Esophagus muscularis mucosa (tissue), 4 donors: Measurements from ENCODE around the gene FLYWCH2. TPM values are rescaled to one million over a fixed set of nuclear protein-coding genes. Genes with fewer than 3 reads are reported as not detected.
"Not testable (repeated sequence)": the region's sequence is repeated elsewhere in the genome, so short reads cannot be mapped to it uniquely, and the experiment has no call there.

Source experiments
- DNase-seq: peaks from one replicate; pipeline ENCODE4 v3.0.0-alpha.2; 2017; ENCODE audit errors: extremely low spot score
- H3K27ac ChIP-seq, 4 donors: fragments of 200-600 bp; sonication (generic); replicated peaks in 1 of 4; 1 replicate in 3 of 4; 2 replicates in 1 of 4; pipeline ENCODE4 v1.5.1; 2016 to 2019; ENCODE audit warnings: mild to moderate bottlenecking in 1 of 4
- H3K27me3 ChIP-seq, 4 donors: fragments of 200-600 bp; sonication (generic); one replicate each; pipeline versions ENCODE4 v1.5.1 to v1.6.0; 2016 to 2019
- H3K36me3 ChIP-seq, 4 donors: fragments of 200-600 bp; sonication (generic); one replicate each; pipeline ENCODE4 v1.5.1; 2016 to 2019
- H3K4me1 ChIP-seq, 4 donors: fragments of 200-600 bp; sonication (generic); one replicate each; pipeline ENCODE4 v1.5.1; 2016 to 2019
- H3K4me3 ChIP-seq, 4 donors: fragments of 200-600 bp; sonication (generic); 1 replicate in 2 of 4; 2 replicates in 2 of 4; pipeline ENCODE4 v1.5.1; 2016 to 2019; ENCODE audit warnings: mild to moderate bottlenecking in 4 of 4, moderate library complexity in 1 of 4
- H3K9me3 ChIP-seq, 4 donors: fragments of 200-600 bp; sonication (generic); 1 replicate in 3 of 4; 2 replicates in 1 of 4; pipeline ENCODE4 v1.5.1; 2016 to 2019
- CTCF ChIP-seq, 3 experiments: fragments of 200-600 bp in 2 of 3; fragments of 450-650 bp in 1 of 3; sonication (generic) in 2 of 3; IDR thresholded peaks; one replicate each; pipeline ENCODE4 v1.5.1; 2017 to 2019; ENCODE audit warnings: antibody characterized with exemption in 3 of 3, mild to moderate bottlenecking in 2 of 3, moderate library complexity in 1 of 3
- EP300 ChIP-seq: sonication (generic); formaldehyde crosslinking; IDR thresholded peaks from one replicate; pipeline ENCODE4 v1.6.1; 2017; ENCODE audit warnings: antibody characterized with exemption
- POLR2A ChIP-seq: fragments of 450-650 bp; IDR thresholded peaks from one replicate; pipeline ENCODE4 v1.6.1; 2017; ENCODE audit warnings: antibody characterized with exemption, moderate library complexity, mild to moderate bottlenecking, low read depth
- POLR2AphosphoS5 ChIP-seq, 2 donors: sonication (generic); formaldehyde crosslinking; IDR thresholded peaks; one replicate each; pipeline ENCODE4 v1.6.1; 2017; ENCODE audit warnings: antibody characterized with exemption in 2 of 2
- WGBS: methylation state at CpG from one replicate; pipeline ENCODE4 v1.1.5; 2018; 5-methylcytosine and 5-hydroxymethylcytosine counted together
- intact Hi-C: fragments of 100-400 bp; cut with DNase I; formaldehyde crosslinking; loops from one replicate; pipeline ENCODE4 v1.15.1; 2023
- total RNA-seq, 4 donors: library from RNA; depleted of rRNA; stranded (reverse); fragments of >200 nt; gene quantifications; one replicate each; pipeline versions ENCODE4 v1.1.0 to v1.2.1, GENCODE V29; 2016

Gene FLYWCH2
- total RNA-seq, 4 donors from 2014 or later = 41.9 to 47.2 (median 43.9) TPM

- intact Hi-C loops = no loop called here
- DNase-seq = peak; percentile 100
- Histone ChIP-seq H3K4me1 (peaks cover 16 to 33% (median 26%) of the 10 kb centered on the region in 4 donors), H3K27ac (peak overlapping the region; percentile 90 to 98 (median 96)), H3K4me3 (peak overlapping the region; percentile 74 to 90 (median 80)), H3K27me3 (no peaks in the 10 kb centered on the region), H3K36me3 (peaks cover 0 to 8% (median 3%) of the 10 kb centered on the region in 4 donors), H3K9me3 (no peaks in the 10 kb centered on the region)
- 2% methylated on average over 30 of the region's 51 CpGs for WGBS
- TF ChIP-seq CTCF (IDR thresholded peaks at IDR 0.05) (peak in 1 of 3 experiments; percentile 17), POLR2A (peak; percentile 90), POLR2AphosphoS5 (IDR thresholded peaks at IDR 0.05) (peak; percentile 97 to 99), EP300 (no peak)
Observed at GRCh38 chr16:2905241-2905987, 22.4 kb downstream of the FLYWCH2 start.

- WGBS = 23% methylated on average over 12 of the region's 12 CpGs
- no peak overlapping the region for H3K4me3 ChIP-seq
- peaks cover 16 to 35% (median 27%) of the 10 kb centered on the region in 4 donors for H3K4me1 ChIP-seq
- H3K27me3 ChIP-seq = no peaks in the 10 kb centered on the region
- peaks cover 0 to 4% (median 0%) of the 10 kb centered on the region in 4 donors for H3K36me3 ChIP-seq
- H3K27ac ChIP-seq = peak overlapping the region; percentile 72 to 96 (median 82)
- TF ChIP-seq CTCF (IDR thresholded peaks at IDR 0.05) (no peak), POLR2AphosphoS5 (IDR thresholded peaks at IDR 0.05) (peak in 1 of 2 donors; percentile 12)
- no peaks in the 10 kb centered on the region for H3K9me3 ChIP-seq
- no peak for DNase-seq
- intact Hi-C loops = no loop called here
Observed at GRCh38 chr16:2905988-2906387, 23.0 kb downstream of the FLYWCH2 start.

GRCh38 chr16:2907084-2907753, 24.2 kb downstream of the FLYWCH2 start:
- H3K27me3 ChIP-seq, H3K9me3 ChIP-seq, H3K36me3 ChIP-seq, DNase-seq, intact Hi-C loops: not testable (repeated sequence)
- whole genome bisulfite sequencing = 22% methylated on average over 11 of the region's 17 CpGs
- H3K4me3 ChIP-seq = peak overlapping the region in 1 of 4 donors; percentile 16
- TF ChIP-seq CTCF (IDR thresholded peaks at IDR 0.05) = peak; percentile 43 to 88 (median 55)
- peak in 1 of 2 donors; percentile 12 for TF ChIP-seq POLR2AphosphoS5 (IDR thresholded peaks at IDR 0.05)
- peak overlapping the region; percentile 34 to 96 (median 76) for H3K27ac ChIP-seq
- peaks cover 16 to 39% (median 33%) of the 10 kb centered on the region in 4 donors for H3K4me1 ChIP-seq

GRCh38 chr16:2910441-2910969, 27.5 kb downstream of the FLYWCH2 start:
- H3K4me1 ChIP-seq = peaks cover 18 to 43% (median 38%) of the 10 kb centered on the region in 4 donors
- no peak overlapping the region for H3K4me3 ChIP-seq
- H3K27me3 ChIP-seq = no peaks in the 10 kb centered on the region
- H3K36me3 ChIP-seq = peaks cover 0 to 18% (median 16%) of the 10 kb centered on the region in 4 donors
- H3K27ac ChIP-seq = no peak overlapping the region
- H3K9me3 ChIP-seq = no peaks in the 10 kb centered on the region
- TF ChIP-seq CTCF (IDR thresholded peaks at IDR 0.05) (no peak), POLR2AphosphoS5 (IDR thresholded peaks at IDR 0.05) (no peak), EP300 (no peak), POLR2A (no peak)
- intact Hi-C loops = no loop called here
- no peak for DNase-seq
- WGBS = 66% methylated on average over 5 of the region's 5 CpGs
